DMS153 treated with DMSO at 0.1 percent for 48 hours (cell line): ENCODE measurements around the gene EID1.
A peak's percentile ranks its signal among the peaks of the same experiment; 100 is the strongest.
"Not testable (repeated sequence)": the region's sequence is repeated elsewhere in the genome, so short reads cannot be mapped to it uniquely, and the experiment has no call there.

Experiments used
- DNase-seq: peaks from one replicate; lab custom pipeline; 2025; ENCODE audit not compliant: unreplicated experiment; lab: John Stamatoyannopoulos, UW

The EID1 gene

GRCh38 chr15:48905847-48906246, 27.9 kb downstream of the EID1 start:
- no peak for DNase-seq

- DNase-seq: not testable (repeated sequence)
Measured at GRCh38 chr15:48909313-48909712, 31.4 kb downstream of the EID1 start.

GRCh38 chr15:48910554-48910953, 32.6 kb downstream of the EID1 start:
- DNase-seq: not testable (repeated sequence)

- no peak for DNase-seq
Measured at GRCh38 chr15:48913141-48913540, 35.2 kb downstream of the EID1 start.

DNA sequence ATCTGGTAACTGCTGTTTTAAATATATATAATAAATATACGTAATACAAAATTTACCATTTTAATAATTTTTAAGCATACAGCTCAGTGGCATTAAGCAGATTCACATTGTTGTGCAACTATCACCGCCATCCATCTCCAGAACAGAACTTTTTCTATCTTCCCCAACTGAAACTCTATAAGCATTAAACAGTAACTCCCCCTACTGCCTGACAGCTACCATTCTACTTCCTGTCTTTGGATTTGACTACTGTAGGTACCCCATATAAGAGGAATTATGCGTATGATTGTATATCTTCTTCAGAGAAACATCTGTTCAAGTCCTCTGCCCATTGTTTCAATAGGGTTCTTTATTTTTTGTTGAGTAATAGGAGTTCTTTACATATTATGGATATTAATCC, 36.8 kb downstream of the EID1 start:
- DNase-seq: no peak

GRCh38 chr15:48915861-48916260, 37.9 kb downstream of the EID1 start:
- DNase-seq: no peak

GRCh38 chr15:48916721-48917120, 38.8 kb downstream of the EID1 start:
- DNase-seq: no peak

DNA sequence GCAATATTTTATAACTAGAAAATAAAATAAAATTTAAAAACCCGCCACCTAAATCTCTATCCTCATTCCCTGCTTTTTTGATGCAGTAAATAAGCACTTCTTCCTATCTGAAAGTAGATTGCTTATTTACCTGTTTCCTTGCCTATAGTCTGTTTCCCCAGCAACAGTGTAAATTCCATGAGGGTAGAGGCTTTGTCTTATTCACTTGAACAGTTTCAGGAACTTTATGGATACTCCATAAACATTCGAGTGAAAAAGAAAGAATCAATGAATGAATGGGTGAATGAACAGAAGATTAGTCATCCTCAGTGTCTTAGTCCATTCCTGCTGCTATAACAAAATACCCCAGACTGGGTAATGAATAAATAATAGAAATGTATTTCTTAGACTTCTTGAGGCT, 44.1 kb downstream of the EID1 start:
- DNase-seq: no peak

GRCh38 chr15:48924528-48925393, 46.8 kb downstream of the EID1 start:
- no peak for DNase-seq

GRCh38 chr15:48925714-48926223, 47.8 kb downstream of the EID1 start:
- DNase-seq: peak; percentile 25

DNA sequence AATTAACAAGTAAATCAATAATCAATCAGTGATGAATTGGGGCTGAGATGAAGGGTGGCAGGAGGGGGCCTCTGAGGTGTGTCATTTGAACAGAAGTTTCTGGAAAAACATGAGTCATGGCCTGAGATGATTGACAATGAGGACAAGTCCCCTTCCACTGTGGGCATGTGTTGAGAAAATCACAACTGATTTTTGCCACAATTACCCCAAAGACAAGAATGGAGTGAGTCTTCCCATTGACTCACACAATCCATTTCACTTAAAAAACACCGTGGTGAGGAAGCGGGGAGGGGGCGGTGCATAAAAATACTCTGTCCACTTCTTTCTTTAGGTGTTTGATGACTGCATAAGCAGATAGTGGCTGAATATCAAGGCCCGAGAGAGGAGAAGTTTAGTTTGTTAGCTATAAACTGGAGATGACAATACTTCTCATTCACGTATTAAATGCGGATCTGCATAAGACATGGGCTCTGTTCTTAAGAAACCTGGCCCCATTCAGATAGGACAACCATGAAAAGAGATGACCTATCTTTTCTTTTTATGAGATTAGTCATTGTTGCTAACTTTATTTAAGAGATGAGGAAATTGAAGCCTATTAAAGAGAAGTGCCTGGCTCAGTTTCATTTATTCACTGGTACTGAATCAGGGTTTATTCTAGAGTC, 51.1 kb downstream of the EID1 start:
- DNase-seq: no peak

DNA sequence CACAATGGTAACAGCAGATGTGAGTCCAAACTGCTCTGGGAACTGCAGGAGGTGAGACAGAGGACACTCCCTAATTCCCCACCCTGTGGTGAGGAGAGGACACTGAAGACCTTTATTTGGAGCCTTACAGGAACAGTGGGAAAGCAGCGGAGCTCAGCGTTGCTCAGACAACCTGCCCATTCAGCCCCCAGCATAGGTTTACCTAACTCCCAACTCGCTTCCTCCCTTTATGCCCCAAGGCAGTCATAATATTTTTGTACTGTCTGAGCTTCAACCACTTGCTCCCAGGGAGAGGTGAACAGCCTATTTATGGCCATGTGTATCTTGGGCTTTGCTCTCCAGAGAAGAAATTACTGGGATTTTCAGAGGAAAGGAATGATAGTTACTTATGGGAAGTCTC, 51.7 kb downstream of the EID1 start:
- no peak for DNase-seq
